Glomerular visceral epithelial cell (primary cell): ENCODE results near the gene EXOSC2.

Experiments used
- DNase-seq: peaks from one replicate; pipeline ENCODE4 v3.0.0-alpha.2; 2016; ENCODE audit errors: extremely low spot score

EXOSC2 gene

DNA sequence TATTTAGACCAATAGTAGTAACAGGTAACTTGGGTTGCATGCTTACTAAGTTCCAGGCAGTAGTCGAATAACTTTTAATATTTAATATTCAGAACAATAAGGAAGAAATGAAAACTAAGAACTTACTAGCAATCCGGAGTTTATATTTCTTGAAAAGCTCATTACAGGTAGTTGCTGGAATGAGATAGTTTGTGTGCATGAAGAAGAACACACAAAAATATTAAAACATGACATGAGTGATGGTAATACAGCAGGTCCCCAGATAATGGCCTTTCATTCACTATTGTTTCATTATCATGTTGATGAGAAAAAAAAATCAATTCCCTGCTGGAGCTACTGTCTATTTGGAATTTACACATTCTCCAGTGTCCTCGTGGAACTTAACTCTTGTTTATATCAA is 44.7 kb downstream of the EXOSC2 start:
- no peak for DNase-seq

DNA sequence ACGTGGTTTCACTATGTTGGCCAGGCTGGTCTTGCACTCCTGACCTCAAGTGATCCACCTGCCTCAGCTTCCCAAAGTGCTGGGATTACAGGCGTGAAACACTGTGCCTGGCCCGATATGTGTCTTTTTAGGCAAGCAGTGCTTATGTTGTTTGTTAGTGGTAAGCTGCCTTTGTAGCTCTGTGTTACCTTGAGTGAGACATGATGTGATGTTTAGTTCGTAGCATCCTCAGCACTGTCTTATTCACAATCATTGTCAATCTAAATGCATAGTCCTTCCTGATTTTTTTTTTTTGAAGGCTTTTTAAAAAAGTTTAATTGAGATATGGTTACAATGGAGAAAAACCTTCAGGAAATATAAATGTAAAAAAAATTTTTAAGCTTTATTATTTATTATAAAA is 45.5 kb downstream of the EXOSC2 start:
- DNase-seq: no peak

DNA sequence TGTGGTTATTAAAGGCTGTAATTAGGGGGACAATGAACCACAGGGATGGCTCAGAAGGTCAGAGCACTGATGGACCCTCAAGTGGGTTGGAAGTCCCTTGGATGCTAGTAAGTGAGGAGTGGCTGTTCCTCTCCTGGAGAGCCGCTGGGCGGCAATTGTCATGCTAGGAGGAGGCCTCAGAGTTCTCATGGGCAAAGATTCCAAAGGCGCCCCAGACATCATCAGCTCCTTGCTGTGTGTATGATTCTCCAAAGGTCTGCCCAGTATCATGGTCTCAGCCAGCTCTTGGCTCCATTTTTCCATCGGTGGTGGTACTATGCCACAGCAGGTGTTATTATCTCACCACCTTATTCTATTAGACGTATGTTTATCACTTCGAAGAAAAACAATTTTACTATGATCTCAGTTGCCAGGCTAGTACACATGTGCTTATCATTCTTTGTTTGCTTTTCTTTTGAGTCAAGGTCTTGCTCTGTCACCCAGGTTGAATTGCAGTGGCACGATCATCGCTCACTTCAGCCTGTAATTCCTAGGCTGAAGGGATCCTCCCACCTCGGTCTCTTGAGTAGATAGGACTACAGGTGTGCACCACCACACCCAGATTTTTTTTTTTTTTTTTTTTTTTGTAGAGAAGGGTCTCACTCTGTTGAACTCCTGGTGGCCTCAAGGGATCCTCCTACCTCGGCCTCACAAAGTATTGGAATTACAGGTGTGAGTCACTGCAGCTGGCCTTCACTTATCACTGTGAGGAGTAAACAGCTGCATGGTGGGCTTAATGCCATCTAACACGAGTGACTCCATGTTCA is 46.8 kb downstream of the EXOSC2 start:
- no peak for DNase-seq

GRCh38 chr9:130741024-130741305 is 47.4 kb downstream of the EXOSC2 start:
- DNase-seq: no peak

DNA sequence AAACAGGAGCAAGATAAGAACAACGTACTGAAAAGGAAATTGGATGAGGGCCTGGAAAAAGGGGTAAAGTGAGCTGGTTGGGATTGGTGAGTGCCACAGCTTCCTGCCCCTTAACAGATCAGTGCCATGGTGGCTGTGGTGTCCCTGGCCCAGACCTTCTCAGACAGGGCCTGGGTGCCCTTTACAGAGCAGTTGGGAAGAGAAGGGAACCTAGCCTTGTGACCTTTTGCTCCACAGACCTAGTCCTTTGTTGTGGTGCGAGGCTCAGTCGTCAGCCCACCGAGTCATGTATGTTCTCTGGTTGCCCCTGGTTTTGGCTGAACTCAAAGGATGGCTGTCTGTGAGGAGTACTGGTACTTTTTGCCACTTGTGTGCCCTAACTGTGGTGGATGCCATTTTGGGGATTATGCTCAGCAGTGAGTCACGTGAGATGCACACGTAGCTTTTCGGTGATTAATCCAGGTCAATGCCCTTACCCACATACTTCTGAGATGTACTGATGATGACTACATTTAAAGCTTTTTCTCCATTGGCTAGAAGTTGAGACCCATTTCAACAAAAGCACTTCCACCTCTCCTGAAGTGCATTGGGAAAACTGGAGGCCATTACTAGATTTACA is 48.4 kb downstream of the EXOSC2 start:
- peak; percentile 42 for DNase-seq

DNA sequence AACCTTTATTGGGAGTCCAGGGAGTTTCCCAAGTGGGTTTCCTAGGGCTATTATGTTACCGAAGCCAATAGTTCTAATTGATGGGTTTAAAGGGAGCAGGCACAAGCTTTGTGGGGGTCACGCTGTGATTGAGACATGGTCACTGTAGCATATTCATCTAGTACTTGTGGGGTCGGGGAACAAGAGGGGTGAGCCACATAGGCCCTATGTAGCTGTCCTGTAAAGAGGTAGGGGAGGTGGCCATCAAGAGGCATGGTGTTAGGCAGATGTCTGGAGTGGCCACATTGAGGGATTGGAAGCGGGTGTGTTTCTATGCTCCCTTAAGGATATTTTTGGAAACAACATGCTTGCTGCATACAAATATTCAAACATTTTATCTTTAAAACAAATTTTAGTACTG is 50.1 kb downstream of the EXOSC2 start:
- DNase-seq: no peak

- no peak for DNase-seq
These were observed 51.7 kb downstream of the EXOSC2 start for GRCh38 chr9:130745210-130745800.

GRCh38 chr9:130745829-130746228 is 52.2 kb downstream of the EXOSC2 start:
- no peak for DNase-seq

GRCh38 chr9:130746434-130747212 is 53.0 kb downstream of the EXOSC2 start:
- no peak for DNase-seq

DNA sequence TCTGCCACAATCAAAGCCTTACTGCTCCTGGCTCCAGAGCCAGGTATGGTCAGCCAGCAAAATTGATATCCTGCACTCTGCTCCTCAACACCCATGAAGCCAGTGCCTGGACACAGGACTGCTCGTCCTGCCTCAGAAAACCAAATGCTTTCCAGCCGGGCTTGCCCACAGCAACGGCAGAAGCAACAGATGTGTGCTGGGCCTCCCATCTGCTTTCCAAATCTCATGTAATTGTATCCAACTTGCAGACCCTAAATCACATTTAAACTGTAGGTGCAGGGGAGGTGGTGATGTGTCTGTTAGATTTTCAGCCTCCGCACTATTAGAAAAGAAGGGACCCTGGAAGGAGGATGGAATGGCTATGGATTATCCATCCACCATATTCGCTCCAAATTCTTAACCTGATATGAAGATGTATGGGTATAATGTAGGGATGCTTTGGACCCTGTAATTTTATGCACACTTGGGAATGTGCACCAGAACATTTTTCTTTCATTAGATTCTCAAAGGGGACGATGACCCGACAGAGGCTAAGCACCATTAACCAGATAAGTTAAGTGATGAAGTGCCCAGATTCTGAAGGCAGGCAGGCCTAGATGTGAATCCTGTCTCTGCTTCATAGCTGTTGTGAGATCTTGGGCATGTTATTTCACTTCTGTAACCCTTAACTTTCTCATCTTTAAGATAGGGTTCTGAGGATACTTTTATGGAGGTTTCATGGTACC is 58.2 kb downstream of the EXOSC2 start:
- no peak for DNase-seq
